K562 (cell line): Measurements from ENCODE around the gene WNT8A. TPM values are rescaled to one million over a fixed set of nuclear protein-coding genes. Genes with fewer than 3 reads are reported as not detected.

Experiments used
- BRD9 ChIP-seq: fragments of 450-650 bp; IDR thresholded peaks from 2 replicates; pipeline ENCODE4 v1.6.1; 2018; ENCODE audit warnings: low read depth; ENCODE audit not compliant: partially characterized antibody
- CEBPB ChIP-seq: fragments of 450-650 bp; IDR thresholded peaks from 2 replicates; pipeline ENCODE4 v1.6.1; 2016; ENCODE audit warnings: missing genetic modification characterization, missing compliant biosample characterization
- DPF2 ChIP-seq: fragments of 450-650 bp; IDR thresholded peaks from 2 replicates; pipeline ENCODE4 v1.6.1; 2016
- EGR1 ChIP-seq: fragments of 450-650 bp; conservative IDR thresholded peaks from 2 replicates; pipeline ENCODE4 v1.6.1; 2017; ENCODE audit warnings: mild to moderate bottlenecking
- ETV6 ChIP-seq, 3 experiments: fragments of 150-350 bp in 1 of 3; sonication (generic) in 1 of 3; formaldehyde crosslinking in 1 of 3; IDR thresholded peaks; 2 replicates each; pipeline versions ENCODE4 v1.6.1 to v1.8.0; 2014 to 2022; ENCODE audit warnings: borderline replicate concordance in 2 of 3, low read depth in 2 of 3, antibody characterized with exemption in 1 of 3, low read length in 1 of 3, mild to moderate bottlenecking in 1 of 3, missing genetic modification reagents in 1 of 3
- FOXA3 ChIP-seq, 2 experiments: fragments of 450-650 bp in 1 of 2; sonication (generic) in 1 of 2; formaldehyde crosslinking; IDR thresholded peaks in 1 of 2; conservative IDR thresholded peaks in 1 of 2; 2 replicates each; pipeline versions ENCODE4 v1.4.0 to v1.8.0; 2020 to 2022; ENCODE audit warnings: mild to moderate bottlenecking in 2 of 2, missing genetic modification reagents in 1 of 2
- HIVEP1 ChIP-seq: fragments of 250-450 bp; sonication (Bioruptor Pico); IDR thresholded peaks from 2 replicates; pipeline ENCODE4 v1.4.0; 2020; ENCODE audit warnings: mild to moderate bottlenecking
- HMG20B ChIP-seq: fragments of 250-450 bp; sonication (Bioruptor Pico); IDR thresholded peaks from 2 replicates; pipeline ENCODE4 v1.5.0; 2021; ENCODE audit warnings: mild to moderate bottlenecking
- MCM2 ChIP-seq: fragments of 450-650 bp; IDR thresholded peaks from 2 replicates; pipeline ENCODE4 v1.6.1; 2017; ENCODE audit warnings: low read depth, mild to moderate bottlenecking
- MCM3 ChIP-seq: fragments of 450-650 bp; IDR thresholded peaks from 2 replicates; pipeline ENCODE4 v1.6.1; 2016
- NFXL1 ChIP-seq: fragments of 450-650 bp; formaldehyde crosslinking; IDR thresholded peaks from 2 replicates; pipeline ENCODE4 v1.4.0; 2021; ENCODE audit warnings: mild to moderate bottlenecking
- PHB2 ChIP-seq: fragments of 450-650 bp; IDR thresholded peaks from 2 replicates; pipeline ENCODE4 v1.6.1; 2017; ENCODE audit warnings: low read depth
- POLR2AphosphoS2 ChIP-seq: IDR thresholded peaks from 2 replicates; pipeline ENCODE4 v1.6.1; 2012; ENCODE audit warnings: low read length, improper control_type of control experiment
- RFX5 ChIP-seq: IDR thresholded peaks from 2 replicates; pipeline ENCODE4 v1.6.1; 2011; ENCODE audit warnings: low read depth, mild to moderate bottlenecking, improper control_type of control experiment, low read length
- SP1 ChIP-seq: sonication (generic); formaldehyde crosslinking; IDR thresholded peaks from 2 replicates; pipeline ENCODE4 v1.8.1; 2022; ENCODE audit warnings: mild to moderate bottlenecking, missing genetic modification reagents
- TEAD1 ChIP-seq, 2 experiments: fragments of 450-650 bp in 1 of 2; sonication (generic) in 1 of 2; formaldehyde crosslinking; IDR thresholded peaks; 2 replicates each; pipeline versions ENCODE4 v1.4.0 to v1.8.0; 2020 to 2022; ENCODE audit warnings: mild to moderate bottlenecking in 2 of 2, missing genetic modification reagents in 1 of 2
- ZNF41 ChIP-seq: fragments of 250-450 bp; sonication (Bioruptor Pico); conservative IDR thresholded peaks from 2 replicates; pipeline ENCODE4 v1.4.0; 2020; ENCODE audit warnings: mild to moderate bottlenecking
- polyA plus RNA-seq, 8 experiments: library from polyadenylated mRNA; depleted of rRNA in 4 of 8; stranded (reverse) in 5 of 8; unstranded in 3 of 8; fragments of >200 nt; fragmentation: Nextera tagmentation in 2 of 8; fragmentation: Illumina TruSeq in 1 of 8; extraction: Ambion mirVana in 2 of 8; extraction: Trizol in 1 of 8; gene quantifications; 2 replicates each; pipeline versions ENCODE4 v1.2.1 to v1.2.3, GENCODE V29; 2011 to 2014; ENCODE audit warnings: inconsistent platforms in 1 of 8, missing spikeins in 1 of 8
- total RNA-seq, 7 experiments: library from RNA; depleted of rRNA in 6 of 7; stranded (reverse); fragments of >200 nt in 6 of 7; fragmentation: Illumina TruSeq in 2 of 7; extraction: Trizol in 2 of 7; gene quantifications; 2 replicates each; pipeline versions ENCODE4 v1.2.1 to v1.2.3, GENCODE V29; 2011 to 2021; ENCODE audit warnings: low replicate concordance in 1 of 7
- TF ChIP-seq, protein P1 (sequence below): fragments of 450-650 bp; formaldehyde crosslinking; IDR thresholded peaks from 2 replicates; pipeline ENCODE4 v1.4.0; 2020; ENCODE audit warnings: mild to moderate bottlenecking
- TF ChIP-seq, protein P2 (sequence below): fragments of 250-450 bp; sonication (Bioruptor Pico); IDR thresholded peaks from 2 replicates; pipeline ENCODE4 v1.8.0; 2022; ENCODE audit warnings: moderate library complexity, mild to moderate bottlenecking, inconsistent platforms
- TF ChIP-seq, protein P3 (sequence below): fragments of 200-800 bp; sonication (Bioruptor generic); IDR thresholded peaks from 2 replicates; pipeline ENCODE4 v1.6.1; 2017; ENCODE audit warnings: missing genetic modification characterization, missing compliant biosample characterization
- TF ChIP-seq, protein P4 (sequence below): sonication (generic); formaldehyde crosslinking; IDR thresholded peaks from 2 replicates; pipeline ENCODE4 v1.8.0; 2022; ENCODE audit warnings: mild to moderate bottlenecking, missing genetic modification reagents

The WNT8A gene
- total and polyA plus RNA-seq, 9 of the 15 experiments (the other 6 are each of a cell fraction or from before 2014, with no cell fraction given), result not detected

DNA sequence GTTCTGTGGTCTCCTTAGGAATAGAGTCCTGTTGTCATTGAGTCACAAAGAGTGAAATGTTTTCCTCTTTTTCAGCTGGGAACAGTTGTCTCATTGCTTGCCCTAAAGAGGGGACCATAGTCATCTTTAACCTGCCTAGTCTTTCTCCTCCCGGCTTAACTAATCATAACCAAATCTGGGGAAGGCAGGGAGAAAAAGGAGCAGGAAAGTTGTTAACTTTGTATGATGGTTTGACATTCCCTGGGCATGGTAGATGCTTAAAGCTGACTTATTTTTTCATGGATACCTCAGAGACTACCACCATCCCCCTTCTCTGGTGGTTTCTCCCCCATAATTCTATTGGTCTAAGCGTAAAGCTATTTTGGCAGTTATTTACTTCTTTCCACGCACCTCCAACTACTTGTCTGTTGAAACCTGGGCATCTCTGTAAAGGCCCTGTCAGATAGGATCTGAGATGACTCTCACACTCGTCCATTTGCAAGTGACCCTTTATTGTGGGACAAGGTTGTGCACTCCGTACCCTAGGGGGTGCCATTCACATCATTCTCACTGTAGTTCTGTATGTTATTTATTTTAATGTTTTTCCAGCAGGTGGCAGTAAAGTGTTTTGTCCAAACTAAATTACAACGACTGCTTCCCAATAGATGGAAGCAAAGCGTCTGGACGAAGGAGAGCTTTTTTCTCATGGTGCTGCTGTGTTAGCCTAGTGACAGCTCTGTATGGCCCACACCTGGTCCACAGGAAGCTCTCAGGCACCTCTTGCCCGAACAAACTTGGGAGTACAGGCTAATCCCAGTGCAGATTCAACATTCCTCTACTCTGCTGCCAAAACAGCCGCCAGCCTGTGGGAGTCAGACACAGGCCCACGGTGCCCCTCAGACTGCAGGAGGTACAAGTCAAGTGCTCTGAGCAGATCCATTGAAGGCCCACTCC lies 48.0 kb upstream of the WNT8A start (continued):
- no peak for TF ChIP-seq POLR2AphosphoS2
- no peak for TF ChIP-seq RFX5
- TF ChIP-seq, protein P1, sequence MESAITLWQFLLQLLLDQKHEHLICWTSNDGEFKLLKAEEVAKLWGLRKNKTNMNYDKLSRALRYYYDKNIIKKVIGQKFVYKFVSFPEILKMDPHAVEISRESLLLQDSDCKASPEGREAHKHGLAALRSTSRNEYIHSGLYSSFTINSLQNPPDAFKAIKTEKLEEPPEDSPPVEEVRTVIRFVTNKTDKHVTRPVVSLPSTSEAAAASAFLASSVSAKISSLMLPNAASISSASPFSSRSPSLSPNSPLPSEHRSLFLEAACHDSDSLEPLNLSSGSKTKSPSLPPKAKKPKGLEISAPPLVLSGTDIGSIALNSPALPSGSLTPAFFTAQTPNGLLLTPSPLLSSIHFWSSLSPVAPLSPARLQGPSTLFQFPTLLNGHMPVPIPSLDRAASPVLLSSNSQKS (CRISPR knock-in tag), result no peak
- no peak for TF ChIP-seq FOXA3 (CRISPR knock-in tag; conservative IDR thresholded peaks at IDR 0.05 in 1 of 2, IDR thresholded peaks at IDR 0.05 in 1 of 2)
- TF ChIP-seq, protein P2, sequence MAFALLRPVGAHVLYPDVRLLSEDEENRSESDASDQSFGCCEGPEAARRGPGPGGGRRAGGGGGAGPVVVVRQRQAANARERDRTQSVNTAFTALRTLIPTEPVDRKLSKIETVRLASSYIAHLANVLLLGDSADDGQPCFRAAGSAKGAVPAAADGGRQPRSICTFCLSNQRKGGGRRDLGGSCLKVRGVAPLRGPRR (CRISPR knock-in tag), result no peak
- TF ChIP-seq ETV6 (IDR thresholded peaks at IDR 0.05; ENCODE audit: borderline replicate concordance in 1 of 2, low read depth in 2 of 2, low read length in 1 of 2), result no peak
- TF ChIP-seq ETV6 (CRISPR knock-in tag; IDR thresholded peaks at IDR 0.05; ENCODE audit: borderline replicate concordance), result no peak
- no peak for TF ChIP-seq ZNF41 (CRISPR knock-in tag)
- no peak for TF ChIP-seq EGR1
- TF ChIP-seq HIVEP1 (CRISPR knock-in tag), result no peak
- no peak for TF ChIP-seq BRD9
- no peak for TF ChIP-seq PHB2
- TF ChIP-seq DPF2, result peak; percentile 50
- TF ChIP-seq MCM3, result no peak
- TF ChIP-seq, protein P3, sequence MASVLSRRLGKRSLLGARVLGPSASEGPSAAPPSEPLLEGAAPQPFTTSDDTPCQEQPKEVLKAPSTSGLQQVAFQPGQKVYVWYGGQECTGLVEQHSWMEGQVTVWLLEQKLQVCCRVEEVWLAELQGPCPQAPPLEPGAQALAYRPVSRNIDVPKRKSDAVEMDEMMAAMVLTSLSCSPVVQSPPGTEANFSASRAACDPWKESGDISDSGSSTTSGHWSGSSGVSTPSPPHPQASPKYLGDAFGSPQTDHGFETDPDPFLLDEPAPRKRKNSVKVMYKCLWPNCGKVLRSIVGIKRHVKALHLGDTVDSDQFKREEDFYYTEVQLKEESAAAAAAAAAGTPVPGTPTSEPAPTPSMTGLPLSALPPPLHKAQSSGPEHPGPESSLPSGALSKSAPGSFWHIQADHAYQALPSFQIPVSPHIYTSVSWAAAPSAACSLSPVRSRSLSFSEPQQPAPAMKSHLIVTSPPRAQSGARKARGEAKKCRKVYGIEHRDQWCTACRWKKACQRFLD, result no peak
- TF ChIP-seq, protein P4, sequence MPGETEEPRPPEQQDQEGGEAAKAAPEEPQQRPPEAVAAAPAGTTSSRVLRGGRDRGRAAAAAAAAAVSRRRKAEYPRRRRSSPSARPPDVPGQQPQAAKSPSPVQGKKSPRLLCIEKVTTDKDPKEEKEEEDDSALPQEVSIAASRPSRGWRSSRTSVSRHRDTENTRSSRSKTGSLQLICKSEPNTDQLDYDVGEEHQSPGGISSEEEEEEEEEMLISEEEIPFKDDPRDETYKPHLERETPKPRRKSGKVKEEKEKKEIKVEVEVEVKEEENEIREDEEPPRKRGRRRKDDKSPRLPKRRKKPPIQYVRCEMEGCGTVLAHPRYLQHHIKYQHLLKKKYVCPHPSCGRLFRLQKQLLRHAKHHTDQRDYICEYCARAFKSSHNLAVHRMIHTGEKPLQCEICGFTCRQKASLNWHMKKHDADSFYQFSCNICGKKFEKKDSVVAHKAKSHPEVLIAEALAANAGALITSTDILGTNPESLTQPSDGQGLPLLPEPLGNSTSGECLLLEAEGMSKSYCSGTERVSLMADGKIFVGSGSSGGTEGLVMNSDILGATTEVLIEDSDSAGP (CRISPR knock-in tag), result no peak
- no peak for TF ChIP-seq MCM2
- peak; percentile 48; the same call in 1 of the 2 replicates for TF ChIP-seq HMG20B (CRISPR knock-in tag)
- peak; percentile 58; the same call in 1 of the 2 replicates for TF ChIP-seq SP1 (CRISPR knock-in tag)
- no peak for TF ChIP-seq CEBPB (tag)
- no peak for TF ChIP-seq TEAD1 (CRISPR knock-in tag; IDR thresholded peaks at IDR 0.05)
- TF ChIP-seq NFXL1 (CRISPR knock-in tag), result no peak
